Keratinocyte (primary cell): ENCODE results near the gene LY6G6D. TPM values are rescaled to one million over a fixed set of nuclear protein-coding genes. Genes with fewer than 3 reads are reported as not detected.
A peak's percentile ranks its signal among the peaks of the same experiment; 100 is the strongest.

ENCODE experiments used
- DNase-seq: peaks from one replicate; pipeline ENCODE4 v3.0.0-alpha.2; 2011; ENCODE audit warnings: low read depth, missing footprints, low spot score
- FAIRE-seq: peaks from 2 replicates; lab custom pipeline; 2011; peaks lifted over from hg19 to GRCh38; lab: Jason Lieb, UNC
- H2AFZ ChIP-seq: 2 replicates; pipeline ENCODE4 v1.6.0; 2012; ENCODE audit warnings: low read length, control low read depth, inconsistent platforms; ENCODE audit not compliant: control insufficient read depth
- H3K27ac ChIP-seq: 2 replicates; pipeline ENCODE4 v1.5.1; 2011; ENCODE audit warnings: low read length; ENCODE audit not compliant: control insufficient read depth, insufficient read depth
- H3K27me3 ChIP-seq: 3 replicates; pipeline ENCODE4 v1.6.0; 2011; ENCODE audit warnings: low read length; ENCODE audit not compliant: control insufficient read depth, insufficient read depth; ENCODE audit errors: extremely low read depth
- H3K36me3 ChIP-seq, 2 experiments: 2 replicates in 1 of 2; 3 replicates in 1 of 2; pipeline ENCODE4 v1.5.1; 2011; ENCODE audit warnings: low read length in 2 of 2, mild to moderate bottlenecking in 1 of 2; ENCODE audit not compliant: control insufficient read depth in 2 of 2, insufficient read depth in 2 of 2; ENCODE audit errors: extremely low read depth in 1 of 2
- H3K4me1 ChIP-seq: 3 replicates; pipeline ENCODE4 v1.5.1; 2011; ENCODE audit warnings: low read length; ENCODE audit not compliant: control insufficient read depth, insufficient read depth; ENCODE audit errors: extremely low read depth
- H3K4me2 ChIP-seq: 3 replicates; pipeline ENCODE4 v1.6.0; 2011; ENCODE audit warnings: low read depth, low read length; ENCODE audit not compliant: control insufficient read depth, insufficient read depth; ENCODE audit errors: extremely low read depth
- H3K4me3 ChIP-seq, 3 experiments: fragments of 200-600 bp in 1 of 3; sonication (generic) in 1 of 3; 2 replicates in 2 of 3; 3 replicates in 1 of 3; pipeline ENCODE4 v1.5.1; 2011 to 2016; ENCODE audit warnings: low read length in 3 of 3, mild to moderate bottlenecking in 3 of 3, control low read depth in 2 of 3, inconsistent platforms in 1 of 3, low read depth in 1 of 3, mixed read lengths in 1 of 3, mixed run types in 1 of 3, moderate library complexity in 1 of 3; ENCODE audit not compliant: control insufficient read depth in 2 of 3, insufficient read depth in 2 of 3; ENCODE audit errors: extremely low read depth in 1 of 3
- H3K79me2 ChIP-seq: 2 replicates; pipeline ENCODE4 v1.6.0; 2012; ENCODE audit warnings: low read length; ENCODE audit not compliant: control insufficient read depth, insufficient read depth
- H3K9ac ChIP-seq: 3 replicates; pipeline ENCODE4 v1.6.0; 2011; ENCODE audit warnings: low read length; ENCODE audit not compliant: control insufficient read depth, insufficient read depth; ENCODE audit errors: extremely low read depth
- H3K9me1 ChIP-seq: 3 replicates; pipeline ENCODE4 v1.6.0; 2011; ENCODE audit warnings: low read length; ENCODE audit not compliant: control insufficient read depth, insufficient read depth; ENCODE audit errors: extremely low read depth
- H3K9me3 ChIP-seq: 2 replicates; pipeline ENCODE4 v1.5.1; 2012; ENCODE audit warnings: low read depth, low read length; ENCODE audit not compliant: control insufficient read depth
- H4K20me1 ChIP-seq: 3 replicates; pipeline ENCODE4 v1.6.0; 2011; ENCODE audit warnings: low read length; ENCODE audit not compliant: control insufficient read depth, insufficient read depth; ENCODE audit errors: extremely low read depth
- CTCF ChIP-seq, 3 experiments: IDR thresholded peaks in 1 of 3; conservative IDR thresholded peaks in 1 of 3; optimal IDR thresholded peaks in 1 of 3; 2 replicates in 2 of 3; 3 replicates in 1 of 3; pipeline versions ENCODE3 to v1.5.1; 2011; ENCODE audit warnings: low read length in 3 of 3, mild to moderate bottlenecking in 3 of 3, moderate library complexity in 2 of 3, control low read depth in 1 of 3, inconsistent platforms in 1 of 3; ENCODE audit not compliant: insufficient read depth in 2 of 3; ENCODE audit errors: extremely low read depth in 1 of 3
- EZH2 ChIP-seq: IDR thresholded peaks from one replicate; pipeline ENCODE4 v1.6.1; 2012; ENCODE audit warnings: inconsistent platforms, mild to moderate bottlenecking, low read length, moderate library complexity
- dilution Hi-C: fragments of 300-500 bp; cut with MboI; formaldehyde crosslinking; loops from one replicate; pipeline ENCODE4 v1.7.0; 2020; ENCODE audit warnings: low sequenced_read_pairs; ENCODE audit not compliant: extremely low pct_ligation_motif_present
- polyA plus RNA-seq, 5 experiments: library from polyadenylated mRNA; depleted of rRNA in 3 of 5; stranded (reverse) in 3 of 5; stranded (forward) in 1 of 5; unstranded in 1 of 5; fragments of >200 nt; gene quantifications; 1 replicate in 1 of 5; 2 replicates in 3 of 5; 3 replicates in 1 of 5; pipeline versions ENCODE4 v1.2.1 to v1.2.3, GENCODE V29; 2011 to 2012; ENCODE audit warnings: missing spikeins in 2 of 5, low read depth in 1 of 5, low replicate concordance in 1 of 5

The LY6G6D gene
- polyA plus RNA-seq, 1 donor (not counting 4 experiments of a cell fraction or from before 2014, with no cell fraction given): 0.33 TPM

- peaks cover 40% of the 10 kb centered on the region for H3K79me2 ChIP-seq
- H3K4me3 ChIP-seq: peak overlapping the region; percentile 93 to 95 (median 94)
- H3K4me2 ChIP-seq: peak overlapping the region; percentile 91
- no peak for DNase-seq
- H3K36me3 ChIP-seq: peaks cover 32 to 44% of the 10 kb centered on the region in 2 experiments
- no peaks in the 10 kb centered on the region for H3K9me3 ChIP-seq
- FAIRE-seq: no peak
- TF ChIP-seq EZH2 (no peak), CTCF (optimal IDR thresholded peaks at IDR 0.05 in 1 of 3, IDR thresholded peaks at IDR 0.05 in 1 of 3, conservative IDR thresholded peaks at IDR 0.05 in 1 of 3; ENCODE audit: extremely low read depth in 1 of 3, insufficient read depth in 2 of 3, low read length in 3 of 3) (no peak)
- dilution Hi-C loops: no loop called here
- H3K27ac ChIP-seq: peak overlapping the region; percentile 84
- peak overlapping the region; percentile 94 for H3K9ac ChIP-seq
- no peaks in the 10 kb centered on the region for H3K27me3 ChIP-seq
- no peaks in the 10 kb centered on the region for H3K9me1 ChIP-seq
- peaks cover 22% of the 10 kb centered on the region for H3K4me1 ChIP-seq
- peak overlapping the region; percentile 72 for H2AFZ ChIP-seq
- H4K20me1 ChIP-seq: no peaks in the 10 kb centered on the region
Measured at GRCh38 chr6:31666337-31666965, 48.7 kb upstream of the LY6G6D start.

- Histone ChIP-seq H3K4me1 (peaks cover 5% of the 10 kb centered on the region), H4K20me1 (no peaks in the 10 kb centered on the region), H3K36me3 (peaks cover 41 to 48% of the 10 kb centered on the region in 2 experiments), H3K27me3 (no peaks in the 10 kb centered on the region), H3K27ac (no peak within 1 kb of the TSS), H3K9me1 (no peaks in the 10 kb centered on the region), H3K4me3 (no peak within 1 kb of the TSS), H3K4me2 (no peak within 1 kb of the TSS), H3K79me2 (peaks cover 40% of the 10 kb centered on the region), H2AFZ (no peak within 1 kb of the TSS), H3K9me3 (no peaks in the 10 kb centered on the region), H3K9ac (no peak within 1 kb of the TSS)
- dilution Hi-C loops: no loop called here
- FAIRE-seq: no peak
- DNase-seq: no peak
- TF ChIP-seq CTCF (optimal IDR thresholded peaks at IDR 0.05 in 1 of 3, IDR thresholded peaks at IDR 0.05 in 1 of 3, conservative IDR thresholded peaks at IDR 0.05 in 1 of 3; ENCODE audit: extremely low read depth in 1 of 3, insufficient read depth in 2 of 3, low read length in 3 of 3) (no peak), EZH2 (no peak)
Measured at GRCh38 chr6:31669676-31670075, 45.5 kb upstream of the LY6G6D start, which contains the start of gene LY6G5B. Gene LY6G5B, plus strand, starts transcription at chr6:31669976. Its CDS starts 975 bp downstream, at chr6:31670951.
